DND-41 (cell line): ENCODE results near the gene MIDN.

Source experiments
- CTCF ChIP-seq: IDR thresholded peaks from 2 replicates; pipeline ENCODE4 v1.5.1; 2012; ENCODE audit warnings: borderline replicate concordance, low read length, moderate library complexity, mild to moderate bottlenecking; ENCODE audit not compliant: poor library complexity, severe bottlenecking; ENCODE audit errors: extremely low read depth
- EZH2 ChIP-seq: IDR thresholded peaks from 3 replicates; pipeline ENCODE4 v1.6.1; 2012; ENCODE audit warnings: borderline replicate concordance, low read depth, mild to moderate bottlenecking, moderate library complexity, low read length, inconsistent platforms; ENCODE audit not compliant: severe bottlenecking

GRCh38 chr19:1267477-1268225 lies 19.3 kb downstream of the MIDN start:
- TF ChIP-seq CTCF (no peak), EZH2 (no peak)
